ENCODE measurements around the gene NDUFB11. TPM values are rescaled to one million over a fixed set of nuclear protein-coding genes. Genes with fewer than 3 reads are reported as not detected.

NDUFB11 gene
- total RNA-seq, 2 experiments from 2014 or later: 78.1 to 139 TPM

GRCh38 chrX:47098338-47099094, 46.0 kb downstream of the NDUFB11 start:
- Histone ChIP-seq H3K4me3 (ENCODE audit: low read depth, low read length, poor library complexity, severe bottlenecking) (no peak overlapping the region), H3K9me3 (ENCODE audit: low read length) (no peaks in the 10 kb centered on the region), H3K4me1 (ENCODE audit: insufficient read depth, low read length, poor library complexity, severe bottlenecking) (no peaks in the 10 kb centered on the region), H3K79me2 (ENCODE audit: insufficient read depth, low read depth, low read length) (no peaks in the 10 kb centered on the region), H3K36me3 (ENCODE audit: insufficient read depth, low read length) (no peaks in the 10 kb centered on the region), H2AFZ (ENCODE audit: low read length) (no peak overlapping the region), H3K27ac (ENCODE audit: low read depth, low read length, poor library complexity, severe bottlenecking) (no peak overlapping the region), H3K4me2 (ENCODE audit: low read length) (no peak overlapping the region), H3K9me2 (ENCODE audit: insufficient read depth, low read length) (no peaks in the 10 kb centered on the region), H4K20me1 (ENCODE audit: insufficient read depth, low read length) (no peaks in the 10 kb centered on the region)
- no peak for DNase-seq (ENCODE audit: low spot score)
- ChIA-PET POLR2A (interaction anchor here (0.9 kb wide), 1 partner anchor 103 kb away, joined by 4 read pairs; no protein-coding TSS in a partner anchor), CTCF (ENCODE audit: unreplicated experiment) (no interaction called here)
- intact Hi-C loops (cut with micrococcal nuclease; ENCODE audit: unreplicated experiment): loop anchor here (10.0 kb wide), 1 partner anchor 194 kb away; no protein-coding TSS in a partner anchor
- no TSS peak for BruUV-seq (replicated peaks)
- TF ChIP-seq EZH2phosphoT487 (IDR thresholded peaks at IDR 0.05; ENCODE audit: borderline replicate concordance, low read depth, low read length) (no peak), CTCF (conservative IDR thresholded peaks at IDR 0.05; ENCODE audit: low read length) (no peak)

GRCh38 chrX:47097018-47097417, 47.5 kb downstream of the NDUFB11 start:
- Histone ChIP-seq H3K9me3 (ENCODE audit: low read length) (no peaks in the 10 kb centered on the region), H3K27ac (ENCODE audit: low read depth, low read length, poor library complexity, severe bottlenecking) (no peak overlapping the region), H3K4me2 (ENCODE audit: low read length) (no peak overlapping the region), H3K4me1 (ENCODE audit: insufficient read depth, low read length, poor library complexity, severe bottlenecking) (no peaks in the 10 kb centered on the region), H3K79me2 (ENCODE audit: insufficient read depth, low read depth, low read length) (no peaks in the 10 kb centered on the region), H3K4me3 (ENCODE audit: low read depth, low read length, poor library complexity, severe bottlenecking) (no peak overlapping the region), H3K36me3 (ENCODE audit: insufficient read depth, low read length) (no peaks in the 10 kb centered on the region), H2AFZ (ENCODE audit: low read length) (no peak overlapping the region), H4K20me1 (ENCODE audit: insufficient read depth, low read length) (no peaks in the 10 kb centered on the region), H3K9me2 (ENCODE audit: insufficient read depth, low read length) (no peaks in the 10 kb centered on the region)
- BruUV-seq (replicated peaks): no TSS peak
- intact Hi-C loops (cut with micrococcal nuclease; ENCODE audit: unreplicated experiment): loop anchor here (10.0 kb wide), 1 partner anchor 192 kb away; no protein-coding TSS in a partner anchor
- POLR2A ChIA-PET: interaction anchor here (0.5 to 0.7 kb wide), 2 partner anchors 11 to 158 kb away, joined by 3 read pairs; no protein-coding TSS in a partner anchor
- CTCF ChIA-PET (ENCODE audit: unreplicated experiment): no interaction called here
- DNase-seq (ENCODE audit: low spot score): no peak
- no peak for TF ChIP-seq CTCF (conservative IDR thresholded peaks at IDR 0.05; ENCODE audit: low read length)
- TF ChIP-seq EZH2phosphoT487 (IDR thresholded peaks at IDR 0.05; ENCODE audit: borderline replicate concordance, low read depth, low read length): no peak

- BruUV-seq (replicated peaks): no TSS peak
- ChIA-PET POLR2A (no interaction called here), CTCF (ENCODE audit: unreplicated experiment) (no interaction called here)
- intact Hi-C loops (cut with micrococcal nuclease; ENCODE audit: unreplicated experiment): loop anchor here (10.0 kb wide), 1 partner anchor 189 kb away; no protein-coding TSS in a partner anchor
- Histone ChIP-seq H3K4me3 (ENCODE audit: low read depth, low read length, poor library complexity, severe bottlenecking) (no peak overlapping the region), H3K4me1 (ENCODE audit: insufficient read depth, low read length, poor library complexity, severe bottlenecking) (no peaks in the 10 kb centered on the region), H3K4me2 (ENCODE audit: low read length) (no peak overlapping the region), H3K9me2 (ENCODE audit: insufficient read depth, low read length) (no peaks in the 10 kb centered on the region), H3K27ac (ENCODE audit: low read depth, low read length, poor library complexity, severe bottlenecking) (no peak overlapping the region), H3K36me3 (ENCODE audit: insufficient read depth, low read length) (no peaks in the 10 kb centered on the region), H2AFZ (ENCODE audit: low read length) (no peak overlapping the region), H3K79me2 (ENCODE audit: insufficient read depth, low read depth, low read length) (no peaks in the 10 kb centered on the region), H4K20me1 (ENCODE audit: insufficient read depth, low read length) (no peaks in the 10 kb centered on the region), H3K9me3 (ENCODE audit: low read length) (no peaks in the 10 kb centered on the region)
- DNase-seq (ENCODE audit: low spot score): no peak
- TF ChIP-seq EZH2phosphoT487 (IDR thresholded peaks at IDR 0.05; ENCODE audit: borderline replicate concordance, low read depth, low read length): no peak
- no peak for TF ChIP-seq CTCF (conservative IDR thresholded peaks at IDR 0.05; ENCODE audit: low read length)
These were observed 50.6 kb downstream of the NDUFB11 start for GRCh38 chrX:47093860-47094259.

All from OCI-LY7 (cell line).